Measurements from ENCODE around the gene CACNA1B. TPM values are rescaled to one million over a fixed set of nuclear protein-coding genes. Genes with fewer than 3 reads are reported as not detected.

CACNA1B gene
- total RNA-seq, 2 donors from 2014 or later: 0.19 to 0.42 TPM

DNA sequence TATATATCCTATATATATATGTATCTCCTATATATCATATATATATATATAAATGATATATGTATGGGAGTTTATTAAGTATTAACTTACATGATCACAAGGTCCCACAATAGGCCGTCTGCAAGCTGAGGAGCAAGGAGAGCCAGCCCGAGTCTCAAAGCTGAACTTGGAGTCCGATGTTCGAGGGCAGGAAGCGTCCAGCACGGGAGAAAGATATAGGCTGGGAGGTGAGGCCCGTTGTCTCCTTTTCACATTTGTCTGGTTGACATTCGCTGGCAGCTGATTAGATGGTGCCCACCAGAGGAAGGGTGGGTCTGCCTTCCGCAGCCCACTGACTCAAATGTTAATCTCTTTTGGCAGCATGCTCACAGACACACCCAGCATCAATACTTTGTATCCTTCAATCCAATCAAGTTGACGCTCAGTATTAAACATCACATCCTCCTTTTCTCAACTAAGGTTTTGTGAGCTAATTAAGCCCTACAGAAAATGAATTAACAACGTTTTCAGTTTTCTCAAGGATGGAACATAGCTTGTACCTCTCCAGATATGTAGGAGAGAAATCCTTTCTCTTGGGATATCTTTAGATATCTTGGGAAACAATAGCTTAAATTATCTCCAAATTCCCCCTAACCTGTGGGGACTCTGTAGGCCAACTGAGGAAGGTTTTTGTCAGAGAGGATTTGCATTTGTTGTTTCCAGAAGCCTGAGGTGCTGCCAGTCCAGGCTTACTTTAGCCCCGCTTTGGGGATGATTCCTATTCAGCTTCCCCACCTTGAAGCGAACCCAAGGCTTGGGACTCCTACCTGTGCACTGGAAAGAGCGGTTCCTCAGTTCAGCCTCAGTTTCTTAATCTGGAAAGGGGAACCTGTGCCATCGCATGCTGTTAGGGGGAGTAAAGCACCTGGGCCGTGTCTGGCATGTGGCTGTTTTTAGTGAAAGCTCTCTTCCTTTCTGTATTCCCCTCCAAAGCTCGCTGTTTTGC lies 163.2 kb downstream of the CACNA1B start:
- Histone ChIP-seq H3K9me3 (no peaks in the 10 kb centered on the region), H3K4me3 (no peak overlapping the region), H3K4me1 (no peaks in the 10 kb centered on the region), H3K9ac (ENCODE audit: low read depth in 2 of 2, low read length in 2 of 2) (no peak overlapping the region), H3K27ac (no peak overlapping the region), H3K36me3 (no peaks in the 10 kb centered on the region), H3K27me3 (no peaks in the 10 kb centered on the region)
- no peak for DNase-seq
- intact Hi-C loops (cut with DNase I): no loop called here
- TF ChIP-seq CTCF (IDR thresholded peaks at IDR 0.05): no peak

DNA sequence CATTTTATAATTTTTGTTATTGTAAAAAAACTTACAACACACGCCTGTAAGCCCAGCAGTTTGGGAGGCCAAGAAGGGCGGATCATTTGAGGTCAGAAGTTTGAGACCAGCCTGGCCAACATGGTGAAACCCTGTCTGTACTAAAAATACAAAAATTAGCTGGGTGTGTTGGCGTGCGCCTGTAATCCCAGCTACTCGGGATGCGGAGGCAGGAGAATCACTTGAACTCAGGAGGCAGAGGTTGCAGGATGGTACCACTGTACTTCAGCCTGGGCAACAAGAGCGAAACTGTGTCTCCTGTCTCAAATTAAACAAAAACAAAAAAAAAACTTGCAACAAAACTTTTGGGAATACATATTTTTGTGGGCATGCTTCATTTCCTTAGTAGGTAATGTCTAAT lies 164.6 kb downstream of the CACNA1B start:
- TF ChIP-seq CTCF (IDR thresholded peaks at IDR 0.05): no peak
- Histone ChIP-seq H3K4me1 (no peaks in the 10 kb centered on the region), H3K9ac (ENCODE audit: low read depth in 2 of 2, low read length in 2 of 2) (no peak overlapping the region), H3K27me3 (no peaks in the 10 kb centered on the region), H3K36me3 (no peaks in the 10 kb centered on the region), H3K9me3 (no peaks in the 10 kb centered on the region), H3K4me3 (no peak overlapping the region), H3K27ac (no peak overlapping the region)
- intact Hi-C loops (cut with DNase I): no loop called here
- DNase-seq: no peak

DNA sequence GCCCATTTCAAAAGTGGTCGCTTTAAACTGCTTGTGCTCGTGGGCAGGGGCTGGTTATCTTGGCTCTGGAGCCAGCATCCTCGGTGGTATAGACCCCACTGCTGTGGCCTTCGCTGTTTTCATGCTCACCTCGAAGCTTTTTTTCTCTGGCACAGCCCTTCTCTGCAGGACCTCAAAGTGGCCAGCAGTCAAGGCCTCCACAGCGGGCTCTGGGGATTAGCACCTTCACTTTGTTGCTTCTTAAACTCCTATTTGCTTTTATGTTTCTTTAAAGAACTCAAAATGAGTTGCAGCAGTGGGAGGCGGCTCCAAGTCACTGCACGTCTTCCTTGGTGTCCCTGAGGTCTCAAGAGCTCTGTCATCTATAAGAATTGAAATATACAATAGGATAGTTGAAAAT lies 165.1 kb downstream of the CACNA1B start:
- no peak for DNase-seq
- H3K4me3 ChIP-seq: no peak overlapping the region
- TF ChIP-seq CTCF (IDR thresholded peaks at IDR 0.05): no peak
- H3K36me3 ChIP-seq: no peaks in the 10 kb centered on the region
- intact Hi-C loops (cut with DNase I): no loop called here
- H3K9me3 ChIP-seq: no peaks in the 10 kb centered on the region
- no peak overlapping the region for H3K9ac ChIP-seq (ENCODE audit: low read depth in 2 of 2, low read length in 2 of 2)
- H3K27me3 ChIP-seq: no peaks in the 10 kb centered on the region
- no peak overlapping the region for H3K27ac ChIP-seq
- no peaks in the 10 kb centered on the region for H3K4me1 ChIP-seq

- no peaks in the 10 kb centered on the region for H3K27me3 ChIP-seq
- H3K9me3 ChIP-seq: no peaks in the 10 kb centered on the region
- intact Hi-C loops (cut with DNase I): no loop called here
- no peaks in the 10 kb centered on the region for H3K4me1 ChIP-seq
- H3K4me3 ChIP-seq: no peak overlapping the region
- DNase-seq: no peak
- no peak for TF ChIP-seq CTCF (IDR thresholded peaks at IDR 0.05)
- no peaks in the 10 kb centered on the region for H3K36me3 ChIP-seq
- no peak overlapping the region for H3K27ac ChIP-seq
- H3K9ac ChIP-seq (ENCODE audit: low read depth in 2 of 2, low read length in 2 of 2): no peak overlapping the region
These were observed 165.5 kb downstream of the CACNA1B start for GRCh38 chr9:138043061-138043410.

DNA sequence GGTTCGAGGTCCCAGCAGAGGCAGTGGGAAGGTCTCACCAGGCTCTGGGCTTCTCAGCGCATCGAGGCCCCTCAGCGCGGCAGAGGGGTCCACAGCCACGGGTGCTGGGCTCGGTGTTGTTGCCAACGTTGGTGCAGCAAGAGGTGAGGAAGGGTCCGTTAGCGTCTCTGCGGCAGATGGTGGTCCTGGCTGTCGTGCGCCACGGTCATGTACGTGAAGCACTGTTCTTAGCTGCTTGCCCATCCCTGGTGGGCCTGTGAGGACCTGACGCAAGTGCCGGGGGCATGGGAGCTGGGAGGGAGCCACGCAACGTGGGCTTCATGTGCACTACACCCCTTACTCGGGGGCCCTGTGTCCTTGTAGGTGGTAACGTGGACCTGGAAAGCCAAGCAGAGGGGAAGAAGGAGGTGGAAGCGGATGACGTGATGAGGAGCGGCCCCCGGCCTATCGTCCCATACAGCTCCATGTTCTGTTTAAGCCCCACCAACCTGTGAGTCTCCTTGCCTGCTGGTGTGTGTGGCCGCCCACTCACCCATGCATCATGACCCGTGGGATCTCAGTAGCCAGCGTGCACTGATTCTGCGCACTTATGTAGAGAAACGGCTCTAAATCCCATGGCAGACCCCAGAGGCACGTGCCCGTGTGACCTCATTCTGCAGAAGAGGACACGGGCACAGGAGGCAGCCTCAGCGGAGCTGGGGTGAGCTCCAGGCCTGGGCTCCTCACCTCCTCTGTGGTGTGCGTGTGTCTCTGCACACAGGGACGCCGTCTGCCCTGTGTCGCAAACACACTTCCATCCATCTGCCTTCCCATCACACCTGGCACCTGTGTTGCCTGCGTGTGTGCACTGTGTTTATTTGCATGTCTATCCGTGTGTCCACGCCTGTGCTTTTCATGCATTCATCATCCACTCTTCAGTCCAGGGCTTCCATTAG lies 166.1 kb downstream of the CACNA1B start:
- Histone ChIP-seq H3K27me3 (no peaks in the 10 kb centered on the region), H3K9me3 (no peaks in the 10 kb centered on the region), H3K36me3 (no peaks in the 10 kb centered on the region), H3K27ac (no peak overlapping the region), H3K9ac (ENCODE audit: low read depth in 2 of 2, low read length in 2 of 2) (no peak overlapping the region), H3K4me1 (no peaks in the 10 kb centered on the region), H3K4me3 (no peak overlapping the region)
- DNase-seq: peak; percentile 10
- no peak for TF ChIP-seq CTCF (IDR thresholded peaks at IDR 0.05)
- intact Hi-C loops (cut with DNase I): no loop called here

Data from colonic mucosa (tissue), 4 donors.